ENCODE measurements around the gene TMUB2. TPM values are rescaled to one million over a fixed set of nuclear protein-coding genes. Genes with fewer than 3 reads are reported as not detected.

Gene TMUB2
- total RNA-seq, 2 experiments from 2014 or later, result 26.7 to 27.9 TPM

DNA sequence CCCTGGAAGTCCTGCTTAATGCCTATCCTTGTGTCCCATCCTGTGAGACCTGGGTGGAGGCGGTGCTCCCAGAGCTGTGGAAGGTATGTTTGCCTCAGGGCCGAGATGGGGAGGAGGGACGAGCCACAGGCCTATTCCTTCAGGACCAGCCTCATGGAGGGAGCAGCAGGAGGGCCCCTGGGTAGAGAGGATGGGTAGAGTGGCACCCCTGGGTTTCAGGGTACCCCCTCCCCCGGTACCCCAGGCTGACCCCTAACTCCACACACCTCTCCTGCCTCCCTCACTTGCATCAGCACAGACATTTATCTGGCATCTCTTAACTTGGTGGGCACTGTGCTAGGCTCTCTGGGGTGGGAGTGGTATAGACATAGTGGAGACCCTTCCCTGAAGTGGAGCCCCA is 9.1 kb upstream of the TMUB2 start:
- Mint-ChIP-seq H3K9me3 (ENCODE audit: insufficient read depth) (no peaks in the 10 kb centered on the region), H3K27ac (no peak overlapping the region), H3K36me3 (ENCODE audit: low read depth) (peaks cover 31% of the 10 kb centered on the region), H3K27me3 (ENCODE audit: low read depth) (no peaks in the 10 kb centered on the region), H3K4me3 (no peak overlapping the region), H3K4me1 (ENCODE audit: low read depth) (peaks cover 5% of the 10 kb centered on the region)
- DNase-seq (no peak), ATAC-seq (peak; percentile 11)
- CTCF ChIA-PET, result no interaction called here
- POLR2A ChIA-PET, result no interaction called here

DNA sequence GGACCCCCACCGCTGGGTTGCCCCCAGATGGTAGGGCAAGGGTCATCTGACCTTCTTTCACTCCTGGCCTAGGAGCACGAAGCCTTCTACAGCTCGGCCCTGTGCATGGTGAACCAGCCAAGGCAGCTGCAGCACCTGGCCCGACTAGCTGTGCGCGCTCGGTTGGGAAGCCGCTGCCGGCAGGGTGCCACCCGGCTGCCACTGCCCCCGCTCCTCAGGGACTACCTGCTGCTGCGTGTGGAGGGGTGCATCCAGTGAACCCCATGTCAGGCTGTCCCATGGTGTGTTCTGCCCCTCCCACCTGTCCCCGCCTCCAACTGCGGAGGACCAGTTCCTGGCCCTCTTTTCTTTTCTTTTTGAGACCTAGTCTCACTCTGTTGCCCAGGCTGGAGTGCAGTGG is 8.6 kb upstream of the TMUB2 start:
- ChIA-PET POLR2A (no interaction called here), CTCF (no interaction called here)
- DNase-seq, result no peak
- Mint-ChIP-seq H3K27me3 (ENCODE audit: low read depth) (no peaks in the 10 kb centered on the region), H3K9me3 (ENCODE audit: insufficient read depth) (no peaks in the 10 kb centered on the region), H3K27ac (no peak overlapping the region), H3K4me3 (no peak overlapping the region), H3K36me3 (ENCODE audit: low read depth) (peaks cover 31% of the 10 kb centered on the region), H3K4me1 (ENCODE audit: low read depth) (peaks cover 9% of the 10 kb centered on the region)
- no peak for ATAC-seq

DNA sequence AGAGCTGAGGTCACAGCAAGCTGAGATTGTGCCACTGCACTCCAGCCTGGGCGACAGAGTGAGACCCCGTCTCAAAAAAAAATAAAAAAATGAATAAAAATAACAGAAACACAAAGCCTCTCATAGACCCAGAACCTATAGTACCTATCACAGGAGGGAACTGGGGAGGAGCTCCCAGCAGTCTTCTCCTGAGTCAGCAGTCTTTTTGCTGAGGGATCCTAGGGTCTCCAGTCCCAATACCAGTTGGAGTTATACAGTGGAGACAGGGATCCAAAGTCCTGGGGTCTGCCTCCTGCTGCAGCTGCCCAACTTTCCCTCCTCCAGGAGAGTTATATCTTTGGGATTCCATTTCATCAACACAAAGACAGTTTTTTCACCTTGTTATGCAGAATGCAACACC is 3.7 kb upstream of the TMUB2 start:
- Mint-ChIP-seq H3K27me3 (ENCODE audit: low read depth) (no peaks in the 10 kb centered on the region), H3K4me1 (ENCODE audit: low read depth) (peaks cover 34% of the 10 kb centered on the region), H3K4me3 (no peak overlapping the region), H3K9me3 (ENCODE audit: insufficient read depth) (no peaks in the 10 kb centered on the region), H3K27ac (no peak overlapping the region), H3K36me3 (ENCODE audit: low read depth) (peaks cover 28% of the 10 kb centered on the region)
- ATAC-seq (no peak), DNase-seq (no peak)
- POLR2A ChIA-PET, result interaction anchor here (0.6 kb wide), 1 partner anchor 52 kb away, joined by 3 read pairs; no protein-coding TSS in a partner anchor
- CTCF ChIA-PET, result interaction anchor here (1.5 to 4.8 kb wide), 2 partner anchors 15 to 27 kb away, joined by 3 to 27 read pairs; no protein-coding TSS in a partner anchor

DNA sequence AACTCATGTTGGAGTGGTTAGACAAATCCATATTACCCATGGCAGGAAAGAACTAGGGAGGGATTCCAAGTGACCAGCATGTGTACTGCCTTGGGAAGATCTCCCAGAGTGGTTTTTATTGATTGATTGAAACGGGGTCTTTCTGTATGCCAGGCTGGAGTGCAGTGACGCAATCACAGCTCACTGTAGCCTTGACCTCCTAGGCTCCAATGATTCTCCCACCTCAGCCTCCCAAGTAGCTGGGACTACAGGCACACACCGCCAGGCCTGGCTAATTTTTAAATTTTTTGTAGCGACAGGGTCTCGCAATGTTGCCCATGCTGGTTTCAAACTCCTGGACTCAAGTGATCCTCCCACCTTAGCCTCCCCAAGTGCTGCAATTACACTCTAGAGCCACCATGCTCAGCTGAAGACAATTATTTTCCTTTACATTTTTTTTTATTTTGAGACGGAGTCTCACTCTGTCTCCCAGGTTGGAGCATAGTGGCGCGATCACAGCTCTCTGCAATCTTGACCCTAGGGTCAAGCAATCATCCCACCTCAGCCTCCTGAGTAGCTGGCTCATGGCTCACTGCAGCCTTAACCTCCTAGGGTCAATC is 2.5 kb upstream of the TMUB2 start:
- ChIA-PET CTCF (interaction anchor here (1.0 to 4.8 kb wide), 12 partner anchors 16 to 240 kb away, joined by 3 to 27 read pairs (median 6); partner anchors contain the start of genes GRN and HDAC5), POLR2A (interaction anchor here (1.0 to 2.1 kb wide), 4 partner anchors 10 to 18 kb away, joined by 3 to 6 read pairs (median 4); no protein-coding TSS in a partner anchor)
- H3K36me3 Mint-ChIP-seq (ENCODE audit: low read depth), result peaks cover 26% of the 10 kb centered on the region
- peak overlapping the region; percentile 15 for H3K4me3 Mint-ChIP-seq
- DNase-seq, result no peak
- H3K27ac Mint-ChIP-seq, result no peak overlapping the region
- ATAC-seq, result no peak
- peaks cover 44% of the 10 kb centered on the region for H3K4me1 Mint-ChIP-seq (ENCODE audit: low read depth)
- no peaks in the 10 kb centered on the region for H3K27me3 Mint-ChIP-seq (ENCODE audit: low read depth)
- H3K9me3 Mint-ChIP-seq (ENCODE audit: insufficient read depth), result no peaks in the 10 kb centered on the region

DNA sequence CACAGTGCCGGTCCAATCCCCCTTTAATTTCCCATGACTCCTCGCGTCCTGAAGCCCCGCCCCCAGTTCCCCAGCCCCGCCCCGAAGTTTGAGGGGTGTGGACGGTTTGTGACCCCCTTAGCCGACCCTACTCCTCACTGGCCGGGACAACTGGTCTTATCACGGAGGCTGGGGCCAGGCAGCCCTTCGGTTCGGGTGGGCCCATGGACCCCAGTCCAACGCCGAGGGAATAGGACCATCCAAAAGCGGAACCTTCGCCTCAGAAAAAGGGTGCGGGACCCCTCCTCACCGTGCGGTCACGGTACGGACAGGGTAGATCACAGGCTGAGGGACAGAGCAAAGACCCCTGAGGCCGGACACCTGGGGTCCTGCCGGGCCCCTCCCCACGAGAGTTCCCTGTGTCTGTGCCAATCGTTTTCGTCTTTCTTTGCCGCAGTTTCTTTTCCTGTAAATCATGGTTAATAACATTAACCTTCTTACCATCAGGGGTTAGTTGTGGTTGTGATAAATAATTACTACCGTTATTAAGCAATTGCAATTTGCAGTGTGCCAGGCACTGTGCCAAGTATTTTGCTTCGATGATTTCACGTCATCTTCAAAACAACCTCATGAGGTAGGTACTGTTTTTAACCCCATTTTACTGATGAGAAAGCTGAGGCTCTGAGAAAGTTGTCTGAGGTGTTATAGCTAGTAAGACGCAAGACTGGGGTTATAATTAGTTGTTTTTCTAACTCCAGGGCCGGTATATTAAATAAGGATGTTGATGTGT is 543 bp downstream of the TMUB2 start:
- CTCF ChIA-PET, result interaction anchor here (0.9 to 4.8 kb wide), 10 partner anchors 11 to 167 kb away, joined by 4 to 27 read pairs (median 14); partner anchors contain the start of genes GRN and HDAC5
- POLR2A ChIA-PET, result interaction anchor here (0.8 to 3.0 kb wide), 15 partner anchors 8 to 316 kb away, joined by 3 to 26 read pairs (median 7); partner anchors contain the start of genes ATXN7L3, GPATCH8, HDAC5 and UBTF
- H3K27me3 Mint-ChIP-seq (ENCODE audit: low read depth), result no peaks in the 10 kb centered on the region
- H3K27ac Mint-ChIP-seq, result peak overlapping the region; percentile 100
- H3K36me3 Mint-ChIP-seq (ENCODE audit: low read depth), result peaks cover 30% of the 10 kb centered on the region
- DNase-seq, result no peak
- ATAC-seq, result peak; percentile 66
- H3K4me1 Mint-ChIP-seq (ENCODE audit: low read depth), result peaks cover 40% of the 10 kb centered on the region
- no peaks in the 10 kb centered on the region for H3K9me3 Mint-ChIP-seq (ENCODE audit: insufficient read depth)
- H3K4me3 Mint-ChIP-seq, result peak overlapping the region; percentile 97

DNA sequence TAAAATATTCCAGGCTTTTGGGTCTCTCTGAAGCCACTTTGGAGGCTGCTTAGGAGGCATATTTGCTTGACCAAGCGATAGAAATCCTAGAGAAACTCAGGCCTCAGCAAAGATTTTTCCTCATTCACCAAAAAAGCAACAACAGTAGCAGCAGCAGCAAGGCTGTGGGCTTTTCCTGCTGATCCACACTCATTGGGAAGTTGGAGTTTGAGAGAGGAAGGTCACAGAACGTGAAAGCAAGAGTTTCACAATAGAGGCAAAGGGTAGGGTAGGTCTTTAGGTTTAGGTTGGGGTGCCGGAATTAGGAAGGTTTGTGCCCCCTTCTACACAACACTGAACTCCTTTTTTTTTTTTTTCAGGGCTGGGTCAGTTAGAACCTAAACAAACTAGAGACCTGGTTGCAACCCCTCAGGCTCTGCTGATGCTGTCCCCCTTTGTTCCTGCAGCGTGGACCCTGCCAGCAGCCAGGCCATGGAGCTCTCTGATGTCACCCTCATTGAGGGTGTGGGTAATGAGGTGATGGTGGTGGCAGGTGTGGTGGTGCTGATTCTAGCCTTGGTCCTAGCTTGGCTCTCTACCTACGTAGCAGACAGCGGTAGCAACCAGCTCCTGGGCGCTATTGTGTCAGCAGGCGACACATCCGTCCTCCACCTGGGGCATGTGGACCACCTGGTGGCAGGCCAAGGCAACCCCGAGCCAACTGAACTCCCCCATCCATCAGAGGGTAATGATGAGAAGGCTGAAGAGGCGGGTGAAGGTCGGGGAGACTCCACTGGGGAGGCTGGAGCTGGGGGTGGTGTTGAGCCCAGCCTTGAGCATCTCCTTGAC is 2.0 kb downstream of the TMUB2 start:
- POLR2A ChIA-PET, result interaction anchor here (2.6 kb wide), 1 partner anchor 9 kb away, joined by 22 read pairs; no protein-coding TSS in a partner anchor
- Mint-ChIP-seq H3K36me3 (ENCODE audit: low read depth) (peaks cover 34% of the 10 kb centered on the region), H3K4me1 (ENCODE audit: low read depth) (peaks cover 33% of the 10 kb centered on the region), H3K4me3 (peak overlapping the region; percentile 97), H3K9me3 (ENCODE audit: insufficient read depth) (no peaks in the 10 kb centered on the region), H3K27me3 (ENCODE audit: low read depth) (no peaks in the 10 kb centered on the region), H3K27ac (peak overlapping the region; percentile 100)
- DNase-seq, result no peak
- ATAC-seq, result no peak
- CTCF ChIA-PET, result interaction anchor here (0.7 to 2.8 kb wide), 3 partner anchors 21 to 166 kb away, joined by 3 to 27 read pairs (median 3); partner anchors contain the start of gene GRN

DNA sequence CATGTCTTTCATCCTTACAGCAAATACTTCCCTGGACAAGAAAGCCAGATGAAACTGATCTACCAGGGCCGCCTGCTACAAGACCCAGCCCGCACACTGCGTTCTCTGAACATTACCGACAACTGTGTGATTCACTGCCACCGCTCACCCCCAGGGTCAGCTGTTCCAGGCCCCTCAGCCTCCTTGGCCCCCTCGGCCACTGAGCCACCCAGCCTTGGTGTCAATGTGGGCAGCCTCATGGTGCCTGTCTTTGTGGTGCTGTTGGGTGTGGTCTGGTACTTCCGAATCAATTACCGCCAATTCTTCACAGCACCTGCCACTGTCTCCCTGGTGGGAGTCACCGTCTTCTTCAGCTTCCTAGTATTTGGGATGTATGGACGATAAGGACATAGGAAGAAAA is 3.7 kb downstream of the TMUB2 start:
- no peak for DNase-seq
- CTCF ChIA-PET, result interaction anchor here (1.9 kb wide), 1 partner anchor 155 kb away, joined by 5 read pairs; no protein-coding TSS in a partner anchor
- no peaks in the 10 kb centered on the region for H3K9me3 Mint-ChIP-seq (ENCODE audit: insufficient read depth)
- POLR2A ChIA-PET, result interaction anchor here (0.9 to 1.3 kb wide), 2 partner anchors 9 to 130 kb away, joined by 3 to 5 read pairs; no protein-coding TSS in a partner anchor
- peaks cover 20% of the 10 kb centered on the region for H3K4me1 Mint-ChIP-seq (ENCODE audit: low read depth)
- peaks cover 42% of the 10 kb centered on the region for H3K36me3 Mint-ChIP-seq (ENCODE audit: low read depth)
- H3K27me3 Mint-ChIP-seq (ENCODE audit: low read depth), result no peaks in the 10 kb centered on the region
- H3K27ac Mint-ChIP-seq, result no peak overlapping the region
- no peak overlapping the region for H3K4me3 Mint-ChIP-seq
- no peak for ATAC-seq

DNA sequence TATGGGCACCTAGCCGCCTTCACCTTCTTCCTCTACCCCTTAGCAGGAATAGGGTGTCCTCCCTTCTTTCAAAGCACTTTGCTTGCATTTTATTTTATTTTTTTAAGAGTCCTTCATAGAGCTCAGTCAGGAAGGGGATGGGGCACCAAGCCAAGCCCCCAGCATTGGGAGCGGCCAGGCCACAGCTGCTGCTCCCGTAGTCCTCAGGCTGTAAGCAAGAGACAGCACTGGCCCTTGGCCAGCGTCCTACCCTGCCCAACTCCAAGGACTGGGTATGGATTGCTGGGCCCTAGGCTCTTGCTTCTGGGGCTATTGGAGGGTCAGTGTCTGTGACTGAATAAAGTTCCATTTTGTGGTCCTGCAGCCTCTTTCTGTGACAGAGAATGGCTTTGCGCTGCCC is 4.6 kb downstream of the TMUB2 start:
- H3K4me1 Mint-ChIP-seq (ENCODE audit: low read depth), result peaks cover 16% of the 10 kb centered on the region
- ATAC-seq (no peak), DNase-seq (no peak)
- no peaks in the 10 kb centered on the region for H3K9me3 Mint-ChIP-seq (ENCODE audit: insufficient read depth)
- ChIA-PET POLR2A (interaction anchor here (0.9 to 1.3 kb wide), 2 partner anchors 8 to 129 kb away, joined by 3 to 5 read pairs; no protein-coding TSS in a partner anchor), CTCF (interaction anchor here (1.9 kb wide), 1 partner anchor 154 kb away, joined by 5 read pairs; no protein-coding TSS in a partner anchor)
- peak overlapping the region; percentile 30 for H3K27ac Mint-ChIP-seq
- H3K4me3 Mint-ChIP-seq, result no peak overlapping the region
- peaks cover 46% of the 10 kb centered on the region for H3K36me3 Mint-ChIP-seq (ENCODE audit: low read depth)
- H3K27me3 Mint-ChIP-seq (ENCODE audit: low read depth), result no peaks in the 10 kb centered on the region

DNA sequence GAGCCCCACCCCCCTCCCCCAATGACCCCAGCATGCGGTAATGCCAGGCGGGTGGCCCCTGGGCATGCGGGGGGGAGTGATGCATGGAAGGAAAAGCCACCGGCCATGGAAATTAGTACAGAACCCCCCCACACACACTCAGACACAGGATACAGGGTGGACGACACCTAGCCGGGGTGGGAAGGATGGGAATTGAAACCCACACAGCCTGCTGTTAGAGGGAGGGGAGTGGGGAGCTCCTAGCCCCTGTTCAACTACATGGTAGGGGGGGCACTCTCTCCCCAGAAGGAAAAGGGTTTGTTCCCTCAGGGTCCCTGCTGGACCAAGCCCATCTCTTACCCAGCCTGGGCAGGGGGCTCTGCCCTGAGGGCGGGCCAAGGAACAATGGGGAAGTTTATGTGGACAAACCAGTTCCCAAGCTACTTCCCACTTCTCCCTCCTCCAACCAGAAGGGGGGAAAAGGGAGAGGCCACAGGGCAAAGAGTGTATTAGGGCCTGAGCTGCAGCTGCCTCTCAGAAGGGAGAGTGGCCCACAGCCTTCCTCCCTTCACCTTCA is 5.2 kb downstream of the TMUB2 start:
- DNase-seq, result no peak
- no peak for ATAC-seq
- Mint-ChIP-seq H3K27me3 (ENCODE audit: low read depth) (no peaks in the 10 kb centered on the region), H3K27ac (no peak overlapping the region), H3K9me3 (ENCODE audit: insufficient read depth) (no peaks in the 10 kb centered on the region), H3K4me1 (ENCODE audit: low read depth) (peaks cover 17% of the 10 kb centered on the region), H3K36me3 (ENCODE audit: low read depth) (peaks cover 49% of the 10 kb centered on the region), H3K4me3 (no peak overlapping the region)
- ChIA-PET CTCF (interaction anchor here (1.9 kb wide), 1 partner anchor 154 kb away, joined by 5 read pairs; no protein-coding TSS in a partner anchor), POLR2A (interaction anchor here (1.1 kb wide), 1 partner anchor 14 kb away, joined by 3 read pairs; no protein-coding TSS in a partner anchor)

DNA sequence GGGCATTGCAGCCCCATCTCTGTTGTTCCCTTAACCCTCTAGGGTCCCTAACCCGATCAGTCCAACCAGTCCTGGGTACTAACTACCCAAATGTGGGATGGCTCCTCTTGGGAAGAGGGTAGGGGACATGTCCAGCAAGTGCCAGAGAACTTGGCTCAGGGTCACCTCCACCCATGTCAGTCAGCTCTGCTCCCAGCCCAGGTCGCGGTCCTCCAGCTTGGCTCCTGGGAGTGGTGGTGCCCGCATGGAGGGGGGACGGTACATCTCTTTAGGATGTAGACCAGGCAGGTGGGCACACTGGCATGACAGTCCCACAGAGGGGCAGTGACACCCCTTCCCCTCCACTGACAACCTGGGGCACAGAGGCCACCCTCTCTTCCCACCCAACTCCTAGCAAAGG is 6.0 kb downstream of the TMUB2 start:
- ATAC-seq (no peak), DNase-seq (no peak)
- POLR2A ChIA-PET, result interaction anchor here (1.1 kb wide), 1 partner anchor 14 kb away, joined by 3 read pairs; no protein-coding TSS in a partner anchor
- CTCF ChIA-PET, result no interaction called here
- no peaks in the 10 kb centered on the region for H3K9me3 Mint-ChIP-seq (ENCODE audit: insufficient read depth)
- H3K27ac Mint-ChIP-seq, result peak overlapping the region; percentile 30
- H3K27me3 Mint-ChIP-seq (ENCODE audit: low read depth), result no peaks in the 10 kb centered on the region
- H3K4me3 Mint-ChIP-seq, result no peak overlapping the region
- H3K36me3 Mint-ChIP-seq (ENCODE audit: low read depth), result peaks cover 56% of the 10 kb centered on the region
- peaks cover 21% of the 10 kb centered on the region for H3K4me1 Mint-ChIP-seq (ENCODE audit: low read depth)
